ENCODE results near the gene MACROD2. TPM values are rescaled to one million over a fixed set of nuclear protein-coding genes. Genes with fewer than 3 reads are reported as not detected.

The MACROD2 gene
- total RNA-seq, 2 donors from 2014 or later = 0.94 to 10.4 TPM

DNA sequence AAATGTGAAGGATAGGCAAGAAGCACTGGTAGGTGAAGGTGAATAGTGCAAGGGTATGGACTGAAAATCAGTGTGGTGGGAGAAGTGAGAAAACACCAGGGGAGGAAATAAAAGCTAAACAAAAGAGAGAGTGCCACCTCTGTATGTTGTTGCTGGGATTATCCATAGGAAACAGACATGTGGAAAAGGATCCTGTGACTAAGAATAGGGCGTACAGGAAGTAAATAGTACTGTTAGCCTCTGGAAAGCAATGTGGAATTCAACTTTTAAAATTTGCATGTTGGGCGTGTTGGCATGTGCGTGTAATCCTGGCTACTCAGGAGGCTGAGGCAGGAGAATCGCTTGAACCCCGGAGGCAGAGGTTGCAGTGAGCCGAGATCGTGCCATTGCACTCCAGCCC is 1916.3 kb downstream of the MACROD2 start:
- Histone ChIP-seq H3K27me3 (no peaks in the 10 kb centered on the region), H3K4me1 (no peaks in the 10 kb centered on the region), H3K36me3 (no peaks in the 10 kb centered on the region), H3K9me3 (no peaks in the 10 kb centered on the region), H3K4me3 (no peak overlapping the region), H3K27ac (no peak overlapping the region)
- TF ChIP-seq, protein P1, sequence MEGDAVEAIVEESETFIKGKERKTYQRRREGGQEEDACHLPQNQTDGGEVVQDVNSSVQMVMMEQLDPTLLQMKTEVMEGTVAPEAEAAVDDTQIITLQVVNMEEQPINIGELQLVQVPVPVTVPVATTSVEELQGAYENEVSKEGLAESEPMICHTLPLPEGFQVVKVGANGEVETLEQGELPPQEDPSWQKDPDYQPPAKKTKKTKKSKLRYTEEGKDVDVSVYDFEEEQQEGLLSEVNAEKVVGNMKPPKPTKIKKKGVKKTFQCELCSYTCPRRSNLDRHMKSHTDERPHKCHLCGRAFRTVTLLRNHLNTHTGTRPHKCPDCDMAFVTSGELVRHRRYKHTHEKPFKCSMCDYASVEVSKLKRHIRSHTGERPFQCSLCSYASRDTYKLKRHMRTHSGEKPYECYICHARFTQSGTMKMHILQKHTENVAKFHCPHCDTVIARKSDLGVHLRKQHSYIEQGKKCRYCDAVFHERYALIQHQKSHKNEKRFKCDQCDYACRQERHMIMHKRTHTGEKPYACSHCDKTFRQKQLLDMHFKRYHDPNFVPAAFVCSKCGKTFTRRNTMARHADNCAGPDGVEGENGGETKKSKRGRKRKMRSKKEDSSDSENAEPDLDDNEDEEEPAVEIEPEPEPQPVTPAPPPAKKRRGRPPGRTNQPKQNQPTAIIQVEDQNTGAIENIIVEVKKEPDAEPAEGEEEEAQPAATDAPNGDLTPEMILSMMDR (IDR thresholded peaks at IDR 0.05) = no peak
- DNase-seq (ENCODE audit: low spot score) = no peak

DNA sequence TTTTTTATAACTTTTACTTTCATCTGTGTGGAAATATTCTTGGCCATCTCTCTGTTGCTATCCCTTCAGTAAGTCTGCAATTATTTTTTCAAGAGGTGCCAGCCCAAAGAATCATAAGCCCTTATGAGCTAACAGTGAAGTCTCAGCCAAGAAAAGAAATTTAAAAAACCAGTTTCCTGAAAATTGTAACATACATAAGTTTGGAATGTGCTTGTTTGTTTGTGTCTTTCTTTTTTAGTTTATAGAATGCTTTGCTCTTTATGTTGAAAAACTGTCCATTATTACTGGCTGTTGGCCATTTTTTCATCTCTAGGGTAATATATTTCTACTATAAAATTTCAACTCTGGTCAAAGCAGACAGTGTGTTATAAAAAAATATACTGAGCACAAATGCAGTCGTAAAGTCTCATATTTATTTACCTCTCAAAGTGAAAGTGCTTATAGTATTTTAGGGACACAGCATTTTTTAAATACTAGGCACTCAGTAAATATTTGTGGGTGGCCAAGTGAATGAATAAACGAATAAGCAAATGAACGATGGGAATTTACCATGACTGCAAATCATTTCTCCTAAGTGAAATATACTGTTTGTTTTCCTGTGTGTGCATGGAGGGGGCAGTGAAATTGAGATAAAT is 1918.2 kb downstream of the MACROD2 start:
- H3K36me3 ChIP-seq = no peaks in the 10 kb centered on the region
- no peak for DNase-seq (ENCODE audit: low spot score)
- no peak overlapping the region for H3K4me3 ChIP-seq
- H3K27me3 ChIP-seq = no peaks in the 10 kb centered on the region
- no peaks in the 10 kb centered on the region for H3K9me3 ChIP-seq
- no peaks in the 10 kb centered on the region for H3K4me1 ChIP-seq
- TF ChIP-seq, protein P1 (IDR thresholded peaks at IDR 0.05) = no peak
- no peak overlapping the region for H3K27ac ChIP-seq

DNA sequence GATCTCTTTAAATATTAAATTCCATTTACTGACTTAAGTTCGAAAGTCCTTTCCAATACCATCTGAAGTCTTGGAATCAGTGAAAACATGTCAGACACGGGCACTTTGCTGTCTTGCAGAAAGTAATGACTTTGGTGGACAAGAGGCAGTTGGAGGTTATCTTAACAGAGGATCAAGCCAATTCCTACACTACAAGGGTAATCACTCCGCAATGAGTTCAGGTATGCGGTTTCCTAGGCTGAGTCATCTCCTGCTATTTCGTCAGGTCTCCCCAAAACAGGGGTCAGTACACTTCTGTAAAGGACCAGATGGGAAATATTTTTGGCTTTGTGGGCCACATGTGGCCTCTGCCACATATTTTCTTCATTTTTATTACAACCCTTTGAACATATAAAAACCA is 1921.3 kb downstream of the MACROD2 start:
- no peak overlapping the region for H3K27ac ChIP-seq
- TF ChIP-seq, protein P1 (IDR thresholded peaks at IDR 0.05) = no peak
- H3K27me3 ChIP-seq = no peaks in the 10 kb centered on the region
- DNase-seq (ENCODE audit: low spot score) = no peak
- no peaks in the 10 kb centered on the region for H3K4me1 ChIP-seq
- H3K36me3 ChIP-seq = no peaks in the 10 kb centered on the region
- no peak overlapping the region for H3K4me3 ChIP-seq
- H3K9me3 ChIP-seq = no peaks in the 10 kb centered on the region

DNA sequence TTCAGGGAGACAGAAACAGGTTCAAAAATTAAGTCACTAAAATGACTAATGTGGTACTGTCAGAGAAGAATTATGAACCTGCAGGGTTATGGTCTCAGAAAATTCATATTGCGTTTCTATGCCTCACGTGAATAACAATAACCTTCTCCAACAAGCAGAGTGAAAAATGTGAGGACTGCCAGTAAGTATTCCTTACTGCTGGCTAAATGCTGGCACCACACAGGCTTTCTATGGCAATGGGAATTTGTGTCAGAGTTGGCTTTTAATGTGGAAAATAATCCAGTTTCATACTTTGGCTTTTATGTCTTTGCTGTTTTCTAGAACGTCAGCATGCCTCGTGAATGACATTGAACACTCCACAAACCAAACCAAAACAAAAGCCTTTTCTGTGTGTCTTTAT is 1922.0 kb downstream of the MACROD2 start:
- Histone ChIP-seq H3K36me3 (no peaks in the 10 kb centered on the region), H3K27me3 (no peaks in the 10 kb centered on the region), H3K9me3 (no peaks in the 10 kb centered on the region), H3K4me1 (no peaks in the 10 kb centered on the region), H3K4me3 (no peak overlapping the region), H3K27ac (no peak overlapping the region)
- DNase-seq (ENCODE audit: low spot score) = no peak
- TF ChIP-seq, protein P1 (IDR thresholded peaks at IDR 0.05) = no peak

DNA sequence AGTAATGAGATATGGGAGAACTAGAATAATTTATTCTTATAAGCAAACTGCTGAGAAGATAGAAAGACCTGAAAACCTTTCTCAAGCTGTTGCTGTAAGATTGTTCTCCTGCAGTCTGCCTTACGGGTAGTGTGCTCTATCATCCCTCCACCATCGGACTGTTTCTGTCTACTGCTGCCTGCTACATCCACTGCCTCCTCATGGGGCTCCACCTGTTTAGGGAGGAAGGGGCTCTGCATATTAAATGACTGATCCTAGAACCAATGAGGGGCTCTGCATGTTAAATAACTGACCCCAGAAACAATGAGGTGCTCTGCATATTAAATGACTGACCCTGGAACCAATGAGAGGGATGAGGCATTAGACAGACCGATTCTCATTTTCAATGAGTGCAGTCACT is 1923.3 kb downstream of the MACROD2 start:
- TF ChIP-seq, protein P1 (IDR thresholded peaks at IDR 0.05) = no peak
- no peak for DNase-seq (ENCODE audit: low spot score)
- no peaks in the 10 kb centered on the region for H3K4me1 ChIP-seq
- H3K27ac ChIP-seq = no peak overlapping the region
- H3K4me3 ChIP-seq = no peak overlapping the region
- no peaks in the 10 kb centered on the region for H3K36me3 ChIP-seq
- no peaks in the 10 kb centered on the region for H3K27me3 ChIP-seq
- H3K9me3 ChIP-seq = no peaks in the 10 kb centered on the region

DNA sequence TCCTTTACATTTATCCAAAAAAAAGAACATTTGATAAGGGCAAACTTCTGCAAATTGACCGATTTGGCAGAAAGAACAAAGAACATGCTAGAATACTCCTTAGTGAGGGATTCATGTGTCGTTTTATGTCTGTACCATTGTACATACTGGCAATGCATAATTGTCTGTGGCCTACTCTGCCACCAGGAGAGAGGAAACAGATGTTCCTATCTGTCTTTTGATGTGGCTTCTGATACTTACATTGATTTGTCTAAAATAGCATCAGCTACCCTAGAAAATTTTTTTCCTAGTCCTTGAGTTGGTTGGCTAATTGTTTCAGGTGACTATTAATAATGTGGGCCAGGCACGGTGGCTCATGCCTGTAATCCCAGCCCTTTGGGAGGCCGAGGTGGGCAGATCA is 1923.8 kb downstream of the MACROD2 start:
- Histone ChIP-seq H3K9me3 (no peaks in the 10 kb centered on the region), H3K4me1 (no peaks in the 10 kb centered on the region), H3K4me3 (no peak overlapping the region), H3K36me3 (no peaks in the 10 kb centered on the region), H3K27me3 (no peaks in the 10 kb centered on the region), H3K27ac (no peak overlapping the region)
- DNase-seq (ENCODE audit: low spot score) = no peak
- TF ChIP-seq, protein P1 (IDR thresholded peaks at IDR 0.05) = no peak

All from right atrium auricular region (tissue), 2 donors.